B cell (primary cell): ENCODE measurements around the gene CDKL4. TPM values are rescaled to one million over a fixed set of nuclear protein-coding genes. Genes with fewer than 3 reads are reported as not detected.

Source experiments
- ATAC-seq: fragments of 200-7000 bp; cut with Tn5 transposase; one replicate; pipeline ENCODE4 v1.10.0; 2021; ENCODE audit warnings: low read depth, mild to moderate bottlenecking, moderate number of reproducible peaks, moderate library complexity
- CTCF ChIA-PET: fragments of 350-600 bp; sonication (Branson Sonifier 250); formaldehyde crosslinking; loops from one replicate; lab custom pipeline; 2021; ENCODE audit warnings: antibody characterized with exemption, inconsistent platforms; lab: Charles Lee
- POLR2A ChIA-PET: fragments of 350-600 bp; sonication (Branson Sonifier 250); formaldehyde crosslinking; loops from one replicate; lab custom pipeline; 2021; ENCODE audit warnings: antibody characterized with exemption; lab: Charles Lee
- DNase-seq: peaks from one replicate; pipeline ENCODE4 v3.0.0; 2013
- H2AFZ ChIP-seq: 2 replicates; pipeline ENCODE4 v1.6.1; 2012; ENCODE audit warnings: mild to moderate bottlenecking, low read depth, low read length; ENCODE audit not compliant: insufficient read depth, poor library complexity, severe bottlenecking
- H3K27ac ChIP-seq, 2 donors: 1 replicate in 1 of 2; 2 replicates in 1 of 2; pipeline ENCODE4 v1.5.1; 2012 to 2013; ENCODE audit warnings: low read length in 2 of 2, mild to moderate bottlenecking in 2 of 2, moderate library complexity in 1 of 2
- H3K27me3 ChIP-seq, 4 experiments: fragments of 200-600 bp in 1 of 4; sonication (generic) in 1 of 4; replicated peaks in 1 of 4; 1 replicate in 2 of 4; 2 replicates in 2 of 4; pipeline versions ENCODE4 v1.6.1 to v1.7.0; 2013 to 2016; ENCODE audit warnings: low read length in 3 of 4, mild to moderate bottlenecking in 2 of 4, mixed read lengths in 1 of 4, moderate library complexity in 1 of 4; ENCODE audit not compliant: insufficient read depth in 4 of 4, control insufficient read depth in 3 of 4; ENCODE audit errors: control extremely low read depth in 1 of 4
- H3K36me3 ChIP-seq, 2 experiments: replicated peaks in 1 of 2; 1 replicate in 1 of 2; 2 replicates in 1 of 2; pipeline versions ENCODE4 v1.6.1 to v1.7.1; 2013; ENCODE audit warnings: low read length in 1 of 2; ENCODE audit not compliant: insufficient read depth in 2 of 2, control insufficient read depth in 1 of 2; ENCODE audit errors: control extremely low read depth in 1 of 2, extremely low read depth in 1 of 2
- H3K4me1 ChIP-seq, 2 donors: fragments of 200-600 bp in 1 of 2; sonication (generic) in 1 of 2; 1 replicate in 1 of 2; 2 replicates in 1 of 2; pipeline versions ENCODE4 v1.5.1 to v1.6.1; 2013 to 2017; ENCODE audit warnings: low read length in 2 of 2; ENCODE audit not compliant: control insufficient read depth in 2 of 2, insufficient read depth in 2 of 2
- H3K4me2 ChIP-seq: replicated peaks from 2 replicates; pipeline ENCODE3; 2012; ENCODE audit warnings: mild to moderate bottlenecking, low read depth, low read length; ENCODE audit not compliant: poor library complexity, severe bottlenecking
- H3K4me3 ChIP-seq, 5 experiments: fragments of 200-600 bp in 1 of 5; sonication (generic) in 1 of 5; 1 replicate in 3 of 5; 2 replicates in 2 of 5; pipeline versions ENCODE4 v1.5.1 to v1.7.0; 2011 to 2016; ENCODE audit warnings: low read length in 4 of 5, mild to moderate bottlenecking in 4 of 5, low read depth in 2 of 5, control low read depth in 1 of 5, moderate library complexity in 1 of 5; ENCODE audit not compliant: insufficient read depth in 1 of 5; ENCODE audit errors: control extremely low read depth in 1 of 5, extremely low read depth in 1 of 5
- H3K79me2 ChIP-seq: fragments of 200-600 bp; sonication (generic); one replicate; pipeline ENCODE4 v1.6.0; 2016; ENCODE audit warnings: low read length; ENCODE audit not compliant: control insufficient read depth, insufficient read depth
- H3K9ac ChIP-seq: fragments of 200-600 bp; sonication (generic); 2 replicates; pipeline ENCODE4 v1.6.1; 2017; ENCODE audit warnings: mild to moderate bottlenecking, low read length, moderate library complexity
- H3K9me3 ChIP-seq, 3 donors: one replicate each; pipeline versions ENCODE4 v1.6.1 to v1.7.1; 2013; ENCODE audit warnings: low read length in 2 of 3; ENCODE audit not compliant: control insufficient read depth in 2 of 3, insufficient read depth in 1 of 3; ENCODE audit errors: control extremely low read depth in 1 of 3
- H4K20me1 ChIP-seq: 2 replicates; pipeline ENCODE4 v1.6.0; 2012; ENCODE audit warnings: mild to moderate bottlenecking, low read length; ENCODE audit not compliant: insufficient read depth, control insufficient read depth, poor library complexity, severe bottlenecking
- H3K27ac Mint-ChIP-seq: one replicate; pipeline ENCODE4 v1.8.0; 2021; ENCODE audit warnings: mixed read lengths
- H3K27me3 Mint-ChIP-seq: one replicate; pipeline ENCODE4 v1.8.0; 2021; ENCODE audit warnings: mixed read lengths
- H3K4me1 Mint-ChIP-seq: one replicate; pipeline ENCODE4 v1.8.0; 2021; ENCODE audit warnings: mixed read lengths
- H3K4me3 Mint-ChIP-seq: one replicate; pipeline ENCODE4 v1.8.0; 2021; ENCODE audit warnings: mixed read lengths
- H3K9me3 Mint-ChIP-seq: one replicate; pipeline ENCODE4 v1.8.0; 2022; ENCODE audit warnings: mixed read lengths; ENCODE audit not compliant: insufficient read depth
- CTCF ChIP-seq: fragments of 200-600 bp; IDR thresholded peaks from one replicate; pipeline ENCODE4 v1.8.0; 2022; ENCODE audit warnings: antibody characterized with exemption, mild to moderate bottlenecking
- EZH2 ChIP-seq: IDR thresholded peaks from 2 replicates; pipeline ENCODE4 v1.6.1; 2012; ENCODE audit warnings: borderline replicate concordance, low read depth, mild to moderate bottlenecking, moderate library complexity, low read length; ENCODE audit not compliant: insufficient read depth, poor library complexity, severe bottlenecking
- WGBS: methylation state at CpG from one replicate; pipeline ENCODE4 v1.1.5; 2013; ENCODE audit warnings: missing lambda C conversion rate; ENCODE audit not compliant: insufficient coverage; 5-methylcytosine and 5-hydroxymethylcytosine counted together
- intact Hi-C: fragments of 100-400 bp; cut with micrococcal nuclease; formaldehyde crosslinking; loops from one replicate; pipeline ENCODE4 v1.10.0; 2022
- polyA plus RNA-seq: library from polyadenylated mRNA; depleted of rRNA; stranded (reverse); fragments of >200 nt; gene quantifications from 2 replicates; pipeline ENCODE4 v1.2.3, GENCODE V29; 2012
- total RNA-seq, 2 donors: library from RNA; stranded (reverse); fragments of 120-200 nt in 1 of 2; gene quantifications; 1 replicate in 1 of 2; 2 replicates in 1 of 2; pipeline versions ENCODE4 v1.2.3 to v1.2.4, GENCODE V29; 2013 to 2022

CDKL4 gene
- total and polyA plus RNA-seq, 2 donors (not counting 1 experiment from before 2014, with no cell fraction given) = not detected

DNA sequence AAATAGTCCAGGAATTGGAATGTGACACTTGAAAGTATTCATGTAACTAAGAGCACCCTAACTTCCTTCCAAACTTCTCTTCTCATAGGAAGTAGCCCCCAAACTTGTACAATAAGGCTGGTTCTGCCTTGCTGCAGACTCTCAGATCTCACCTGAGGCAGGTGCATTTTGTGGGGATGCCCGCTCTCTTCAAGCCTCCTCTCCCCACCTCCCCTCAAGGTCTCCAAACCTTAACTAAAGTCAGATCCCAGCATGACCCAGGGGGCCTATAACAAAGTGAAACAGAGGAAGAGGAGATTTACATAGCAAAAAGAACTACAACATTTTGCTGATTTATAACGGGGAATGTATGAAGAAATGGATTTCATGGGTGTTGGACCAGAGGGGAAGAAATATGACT is 23.6 kb downstream of the CDKL4 start:
- peaks cover 0 to 3% of the 10 kb centered on the region in 2 donors for H3K4me1 ChIP-seq
- no peaks in the 10 kb centered on the region for H3K9me3 ChIP-seq
- H3K4me3 ChIP-seq = no peak overlapping the region
- peaks cover 2% of the 10 kb centered on the region for H3K4me1 Mint-ChIP-seq
- H3K4me3 Mint-ChIP-seq = no peak overlapping the region
- no peak for TF ChIP-seq EZH2
- no peak for TF ChIP-seq CTCF
- 83% methylated on average over 1 of the region's 2 CpGs for WGBS
- DNase-seq (no peak), ATAC-seq (no peak)
- no peak overlapping the region for H3K27ac ChIP-seq
- no peaks in the 10 kb centered on the region for H3K79me2 ChIP-seq
- H3K36me3 ChIP-seq = no peaks in the 10 kb centered on the region
- intact Hi-C loops = no loop called here
- H3K9ac ChIP-seq = no peak overlapping the region
- no peaks in the 10 kb centered on the region for H3K27me3 Mint-ChIP-seq
- no peak overlapping the region for H2AFZ ChIP-seq
- H3K27me3 ChIP-seq = no peaks in the 10 kb centered on the region
- CTCF ChIA-PET = no interaction called here
- no peak overlapping the region for H3K4me2 ChIP-seq
- no peaks in the 10 kb centered on the region for H4K20me1 ChIP-seq
- H3K27ac Mint-ChIP-seq = no peak overlapping the region
- no peaks in the 10 kb centered on the region for H3K9me3 Mint-ChIP-seq
- POLR2A ChIA-PET = no interaction called here

- Histone ChIP-seq H4K20me1 (no peaks in the 10 kb centered on the region), H3K36me3 (no peaks in the 10 kb centered on the region), H3K27me3 (no peaks in the 10 kb centered on the region), H3K79me2 (no peaks in the 10 kb centered on the region), H3K4me1 (peaks cover 0 to 3% of the 10 kb centered on the region in 2 donors), H3K4me2 (no peak overlapping the region), H2AFZ (no peak overlapping the region), H3K4me3 (no peak overlapping the region), H3K9me3 (no peaks in the 10 kb centered on the region), H3K27ac (no peak overlapping the region), H3K9ac (no peak overlapping the region)
- ChIA-PET CTCF (interaction anchor here (1.1 to 1.4 kb wide), 2 partner anchors 11 to 512 kb away, joined by 3 to 4 read pairs; no protein-coding TSS in a partner anchor), POLR2A (no interaction called here)
- Mint-ChIP-seq H3K4me1 (peaks cover 2% of the 10 kb centered on the region), H3K27ac (no peak overlapping the region), H3K4me3 (no peak overlapping the region), H3K27me3 (no peaks in the 10 kb centered on the region), H3K9me3 (no peaks in the 10 kb centered on the region)
- WGBS = 98% methylated on average over 5 of the region's 5 CpGs
- no peak for DNase-seq
- intact Hi-C loops = no loop called here
- no peak for ATAC-seq
- TF ChIP-seq CTCF = no peak
- no peak for TF ChIP-seq EZH2
These were observed 25.4 kb downstream of the CDKL4 start for GRCh38 chr2:39218391-39218790.
